ENCODE results near the gene CTNND2.
"Not testable (repeated sequence)": the region's sequence is repeated elsewhere in the genome, so short reads cannot be mapped to it uniquely, and the experiment has no call there.

Gene CTNND2

DNA sequence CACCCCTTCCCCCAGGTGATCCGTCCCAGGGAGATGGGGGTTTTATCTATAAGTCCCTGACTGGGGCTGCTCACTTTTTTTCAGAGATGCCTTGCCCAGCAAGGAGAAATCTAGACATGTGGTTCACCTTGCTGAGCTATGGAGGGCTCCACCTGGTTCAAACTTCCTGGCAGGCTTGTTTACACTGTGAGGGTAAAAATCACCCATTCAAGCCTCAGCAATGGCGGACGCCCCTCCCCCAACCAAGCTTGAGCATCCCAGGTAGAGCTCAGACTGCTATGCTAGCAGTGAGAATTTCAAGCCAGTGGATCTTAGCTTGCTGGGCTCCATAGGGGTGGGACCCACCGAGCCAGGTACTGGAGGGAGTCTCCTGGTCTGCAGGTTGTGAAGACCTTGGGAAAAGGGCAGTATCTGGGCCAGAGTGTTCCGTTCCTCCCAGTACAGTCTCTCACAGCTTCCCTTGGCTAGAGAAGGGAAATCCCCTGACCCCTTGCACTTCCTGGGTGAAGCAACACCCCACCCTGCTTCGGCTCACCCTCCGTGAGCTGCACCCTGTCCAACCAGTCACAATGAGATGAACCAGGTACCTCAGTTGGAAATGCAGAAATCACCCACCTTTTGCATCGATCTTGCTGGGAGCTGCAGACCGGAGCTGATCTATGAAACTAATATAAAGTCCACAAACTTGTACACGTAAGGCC lies 231.7 kb downstream of the CTNND2 start:
- DNase-seq (ENCODE audit: low read depth), result no peak

DNA sequence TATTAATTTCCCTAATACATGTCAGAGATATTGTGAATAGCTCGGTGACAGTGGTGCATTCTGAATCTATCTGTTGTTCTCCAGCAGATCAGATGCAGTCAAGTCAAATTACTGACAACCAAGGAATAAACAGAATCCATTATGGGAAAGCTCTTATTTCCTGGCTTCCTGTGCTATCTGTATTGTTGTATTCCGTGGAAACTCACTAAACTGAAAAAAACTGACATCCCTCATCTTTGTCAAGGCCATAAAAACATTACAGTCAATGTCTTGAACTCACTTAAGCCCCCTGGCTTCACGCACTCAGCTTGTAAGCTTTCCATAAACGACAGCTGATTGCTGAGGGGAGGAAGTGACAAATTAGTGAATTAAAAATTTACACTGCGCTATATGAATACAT lies 245.9 kb downstream of the CTNND2 start:
- no peak for DNase-seq (ENCODE audit: low read depth)

DNA sequence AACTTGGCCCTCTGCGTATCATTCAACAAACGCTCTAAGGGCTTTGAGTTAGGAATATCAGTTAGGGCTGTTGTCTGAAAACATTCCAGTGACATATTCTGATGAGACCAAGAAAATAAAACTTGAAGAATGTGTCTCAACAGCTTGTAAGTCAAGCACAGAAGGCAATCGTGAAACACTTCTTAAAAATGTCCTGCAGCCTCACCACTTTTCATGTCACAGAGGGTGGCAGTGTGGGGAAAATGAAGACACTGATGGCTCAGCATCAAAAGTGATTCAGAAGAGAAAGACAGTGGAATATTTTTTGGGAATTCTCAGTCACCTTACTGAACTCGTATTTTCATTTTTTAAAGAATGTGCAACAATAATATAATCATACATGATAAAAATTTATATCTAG lies 247.3 kb downstream of the CTNND2 start:
- no peak for DNase-seq (ENCODE audit: low read depth)

DNA sequence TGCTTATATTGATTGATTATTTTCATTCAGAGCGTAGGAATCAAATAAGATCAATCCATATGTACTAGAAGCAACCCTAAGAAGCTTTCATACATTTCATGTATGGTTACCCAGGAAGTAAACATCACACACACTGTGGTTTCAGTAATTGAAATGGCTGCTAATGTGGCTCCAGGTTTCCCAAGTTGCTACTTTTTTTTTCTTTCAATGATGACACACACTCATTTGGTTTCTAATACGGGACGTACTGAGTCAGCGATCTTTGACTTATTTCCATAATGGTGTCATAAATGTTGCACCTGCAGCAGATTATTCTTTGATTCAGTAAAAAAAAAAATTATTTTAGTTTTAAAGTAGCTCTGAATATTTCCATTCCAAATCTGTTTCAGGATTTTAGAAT lies 248.6 kb downstream of the CTNND2 start:
- DNase-seq (ENCODE audit: low read depth), result no peak

DNA sequence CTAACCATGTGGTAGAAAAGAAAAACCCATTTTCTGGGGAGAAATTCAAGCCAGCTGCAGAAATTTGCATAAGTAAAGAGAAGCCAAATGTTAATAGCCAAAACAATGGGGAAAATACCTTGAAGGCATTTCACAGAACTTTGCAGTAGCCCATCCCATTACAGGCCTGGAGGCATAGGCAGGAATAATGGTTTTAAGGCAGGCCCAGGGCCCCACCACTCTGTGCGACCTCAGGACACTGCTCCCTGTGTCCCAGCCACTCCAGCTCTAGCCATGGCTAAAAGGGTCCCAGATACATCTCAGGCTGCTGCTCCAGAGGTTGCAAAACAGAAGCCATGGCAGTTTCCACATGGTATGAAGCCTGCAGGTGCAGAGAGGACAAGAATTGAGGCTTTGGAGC lies 253.3 kb downstream of the CTNND2 start:
- no peak for DNase-seq (ENCODE audit: low read depth)

DNA sequence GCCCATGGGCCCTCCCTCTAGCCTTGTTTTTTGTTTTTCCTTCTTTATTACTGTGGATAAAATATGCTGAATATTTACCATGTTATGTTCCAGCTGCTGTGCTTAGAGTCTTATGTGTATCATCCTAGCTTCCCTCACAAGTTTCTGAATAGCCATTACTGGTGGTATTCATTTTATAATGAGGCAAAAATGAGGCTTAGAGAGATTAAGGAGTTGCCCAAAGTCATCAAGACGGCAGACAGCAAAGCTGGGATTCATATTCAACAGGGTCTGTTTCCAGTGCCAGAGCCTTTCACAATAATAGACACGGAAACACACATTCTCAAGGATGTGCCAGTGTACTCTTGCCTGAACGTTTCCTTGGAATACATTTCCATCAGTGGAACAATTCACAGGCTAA lies 258.1 kb downstream of the CTNND2 start:
- no peak for DNase-seq (ENCODE audit: low read depth)

DNA sequence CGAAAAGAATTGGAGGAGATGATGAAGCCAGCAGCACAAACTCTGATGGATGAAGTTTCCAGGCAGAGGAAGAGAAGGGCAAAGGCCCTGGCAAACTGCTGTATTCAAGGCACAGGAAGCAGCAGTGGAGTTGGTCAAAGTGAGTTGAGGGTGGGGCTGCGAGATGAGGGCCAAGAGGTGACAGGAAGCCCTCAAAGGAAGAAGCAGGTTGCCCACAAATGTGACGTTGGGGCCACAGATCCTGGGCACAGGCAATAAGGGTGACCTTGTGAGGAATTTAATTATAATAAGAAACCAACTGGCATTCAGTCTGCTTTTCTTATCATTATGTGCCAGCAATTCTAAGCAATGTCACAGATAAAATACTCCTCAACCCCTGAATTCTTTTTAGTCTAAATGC lies 261.8 kb downstream of the CTNND2 start:
- no peak for DNase-seq (ENCODE audit: low read depth)

DNA sequence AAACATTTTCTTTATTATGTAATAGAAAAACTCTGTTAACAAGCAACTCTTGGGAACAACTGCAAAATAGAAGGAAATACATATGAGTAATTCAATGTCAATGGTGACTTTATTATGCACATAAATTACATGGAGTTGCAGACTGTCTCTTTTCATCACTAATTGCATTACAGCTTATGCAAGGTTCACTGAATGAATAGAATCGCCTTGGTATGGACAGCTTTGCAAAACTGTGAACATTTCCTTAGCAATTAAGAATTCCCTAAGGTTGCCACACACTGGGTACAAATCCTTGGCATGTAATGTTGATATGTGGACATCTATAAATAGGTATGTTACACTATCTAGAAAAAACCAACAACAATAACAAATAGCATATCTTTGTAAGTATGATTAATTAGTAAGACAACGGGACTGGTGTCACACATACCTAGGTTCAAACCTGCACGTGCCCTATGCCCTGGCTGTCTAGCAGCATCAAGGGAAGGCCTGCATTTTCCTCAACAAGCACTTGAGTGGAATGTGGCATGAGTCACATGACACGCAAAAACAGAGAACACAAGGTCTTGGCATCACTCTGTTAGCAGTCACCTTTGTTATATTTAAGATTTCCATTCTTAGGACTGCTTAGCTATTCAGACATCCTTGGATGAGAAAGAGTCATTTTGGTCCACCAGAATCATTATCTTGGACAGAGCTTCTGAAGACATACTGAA lies 263.9 kb downstream of the CTNND2 start:
- no peak for DNase-seq (ENCODE audit: low read depth)

DNA sequence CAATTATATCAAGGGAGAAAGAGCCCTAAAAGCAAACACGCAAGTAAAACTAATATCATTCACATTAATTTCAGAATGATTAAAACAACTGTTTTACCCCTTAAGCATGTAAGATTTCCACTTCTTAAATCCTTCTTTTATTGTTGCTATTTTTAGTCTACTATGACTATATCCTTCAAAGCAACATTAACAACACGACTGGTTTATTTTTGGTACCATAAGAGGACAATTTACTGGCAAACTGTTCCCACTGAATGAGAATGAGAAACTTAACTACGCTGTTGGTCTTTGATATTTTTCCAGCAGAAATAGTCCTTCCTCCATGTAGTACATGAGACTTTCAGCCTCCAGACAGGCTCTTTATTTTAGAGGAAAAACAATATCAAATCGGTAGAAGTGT lies 281.5 kb downstream of the CTNND2 start:
- DNase-seq (ENCODE audit: low read depth), result no peak

DNA sequence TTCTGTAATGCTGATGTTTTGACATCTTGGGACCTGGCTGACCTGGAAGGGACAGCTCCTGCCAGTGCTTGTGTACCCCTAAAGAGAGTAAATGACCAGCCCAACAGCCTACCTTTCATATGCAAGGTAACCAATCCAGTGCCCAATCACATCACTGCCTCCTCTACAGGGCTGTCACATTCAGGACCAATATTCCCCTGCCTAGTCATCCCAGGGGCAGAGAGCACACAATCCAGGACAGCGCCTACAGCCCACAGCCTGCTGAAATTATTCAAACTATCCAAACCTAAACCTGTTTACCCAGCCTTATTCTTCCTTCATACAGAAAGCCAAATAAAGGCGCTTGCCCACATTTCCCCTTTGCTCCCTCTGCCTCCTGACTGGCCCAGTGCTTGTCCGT lies 284.1 kb downstream of the CTNND2 start:
- DNase-seq (ENCODE audit: low read depth), result no peak

DNA sequence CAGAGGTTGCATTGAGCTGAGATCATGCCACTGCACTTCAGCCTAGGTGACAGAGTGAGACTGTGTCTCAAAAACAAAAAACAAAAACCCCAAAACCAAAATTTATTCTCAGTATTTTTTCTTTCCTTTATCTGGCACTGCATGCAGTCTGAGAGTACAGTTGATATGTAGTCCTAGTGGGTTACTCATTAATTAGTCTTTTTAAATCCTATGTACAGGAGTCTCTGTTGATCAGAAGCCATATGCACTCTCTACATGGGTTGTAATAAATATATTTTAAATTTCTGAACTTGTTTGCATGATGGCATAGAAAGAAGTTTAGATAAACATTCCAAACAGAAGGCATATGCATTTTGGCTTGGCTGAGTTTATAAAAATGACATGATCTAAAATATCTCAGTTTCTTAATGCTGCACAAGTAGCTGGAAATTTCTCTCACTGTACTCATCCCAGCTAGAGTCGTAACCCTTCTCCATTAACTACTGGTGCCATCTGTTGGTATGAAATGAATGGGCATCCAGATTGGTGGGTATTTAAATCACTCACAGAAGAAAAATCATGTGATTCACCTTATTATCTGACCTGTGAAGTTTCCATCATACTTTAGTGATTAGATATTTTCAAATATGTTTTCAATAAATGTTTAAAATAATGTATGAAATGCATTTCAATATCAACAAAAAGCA lies 284.8 kb downstream of the CTNND2 start:
- no peak for DNase-seq (ENCODE audit: low read depth)

DNA sequence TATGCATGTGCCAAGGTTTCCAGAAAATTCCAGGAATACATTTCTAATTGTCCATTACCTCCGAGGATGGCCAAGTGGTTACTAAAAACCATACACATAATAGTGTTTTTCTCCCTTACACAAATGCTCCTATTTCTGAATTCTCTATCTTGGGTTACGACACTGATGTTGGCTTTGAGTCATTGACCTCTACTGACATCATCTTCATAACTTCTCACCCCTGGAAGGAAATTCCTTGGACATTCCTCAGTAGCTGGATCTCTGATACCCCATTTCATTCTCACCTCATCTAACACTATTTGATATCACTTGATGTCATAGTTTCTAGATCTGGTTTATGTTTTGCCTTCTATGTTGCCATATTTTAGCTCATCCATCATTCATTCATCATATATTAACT lies 287.2 kb downstream of the CTNND2 start:
- no peak for DNase-seq (ENCODE audit: low read depth)

DNA sequence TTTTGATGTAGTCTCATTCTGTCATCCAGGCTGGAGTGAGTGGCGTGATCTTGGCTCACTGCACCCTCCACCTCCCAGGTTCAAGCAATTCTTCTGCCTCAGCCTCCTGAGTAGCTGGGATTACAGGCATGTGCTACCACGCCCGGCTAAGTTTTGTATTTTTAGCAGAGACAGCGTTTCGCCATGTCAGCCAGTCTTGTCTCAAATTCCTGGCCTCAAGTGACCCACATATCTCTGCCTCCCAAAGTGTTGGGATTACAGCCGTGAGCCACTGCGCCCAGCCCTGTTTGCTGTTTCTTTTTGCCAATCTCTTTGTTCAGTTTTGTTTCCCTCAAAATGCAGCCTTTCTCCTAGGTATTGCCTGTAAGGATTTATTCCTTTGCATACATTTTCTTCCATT lies 287.6 kb downstream of the CTNND2 start:
- DNase-seq (ENCODE audit: low read depth), result not testable (repeated sequence)

DNA sequence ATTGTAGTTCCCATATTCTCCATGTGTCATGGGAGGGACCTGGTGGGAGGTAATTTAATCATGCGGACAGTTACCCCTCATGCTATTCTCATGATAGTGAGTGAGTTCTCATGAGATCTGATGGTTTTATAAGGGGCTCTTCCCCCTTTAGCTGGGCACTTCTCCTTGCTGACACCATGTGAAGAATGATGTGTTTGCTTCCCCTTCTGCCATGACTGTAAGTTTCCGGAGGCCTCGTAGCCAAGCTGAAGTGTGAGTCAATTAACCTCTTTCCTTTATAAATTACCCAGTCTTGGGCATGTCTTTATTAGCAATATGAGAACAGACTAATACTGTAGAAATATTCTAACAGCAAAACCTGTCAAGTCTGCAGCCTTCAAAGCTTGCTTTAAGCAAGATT lies 293.2 kb downstream of the CTNND2 start:
- DNase-seq (ENCODE audit: low read depth), result no peak

DNA sequence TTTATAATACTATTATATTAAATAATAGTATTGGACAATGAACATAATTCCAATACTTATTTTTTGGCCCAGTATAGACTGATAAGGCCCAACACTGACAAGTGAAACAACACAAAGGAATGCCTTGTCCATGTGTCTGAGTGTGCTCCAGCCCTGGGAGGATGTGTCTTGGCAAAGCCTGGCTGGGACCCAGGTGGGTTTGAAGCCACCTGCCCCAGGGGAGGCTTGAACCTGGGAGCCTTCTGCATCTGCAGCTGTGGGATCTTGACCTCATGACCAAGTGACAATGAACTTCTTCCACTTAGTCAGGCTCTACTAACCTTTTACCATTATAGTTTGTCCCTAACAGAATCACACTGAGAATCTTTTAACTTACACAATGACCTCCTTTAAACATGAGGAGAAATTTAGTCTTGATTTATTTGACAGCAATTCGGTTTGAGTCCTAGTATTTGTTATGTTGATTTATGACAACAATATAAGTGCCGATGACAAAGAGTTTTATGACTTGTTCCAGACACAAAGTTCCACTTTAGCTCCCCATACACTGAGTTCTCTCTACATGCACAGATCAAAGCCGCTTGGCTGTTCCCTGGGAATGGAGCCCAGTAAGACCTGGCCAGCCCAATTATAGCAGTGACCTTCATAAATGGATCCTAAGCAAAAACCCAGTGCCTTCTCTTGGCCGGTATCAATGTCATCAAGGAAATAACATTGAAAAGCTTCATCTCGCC lies 294.5 kb downstream of the CTNND2 start:
- DNase-seq (ENCODE audit: low read depth), result no peak

DNA sequence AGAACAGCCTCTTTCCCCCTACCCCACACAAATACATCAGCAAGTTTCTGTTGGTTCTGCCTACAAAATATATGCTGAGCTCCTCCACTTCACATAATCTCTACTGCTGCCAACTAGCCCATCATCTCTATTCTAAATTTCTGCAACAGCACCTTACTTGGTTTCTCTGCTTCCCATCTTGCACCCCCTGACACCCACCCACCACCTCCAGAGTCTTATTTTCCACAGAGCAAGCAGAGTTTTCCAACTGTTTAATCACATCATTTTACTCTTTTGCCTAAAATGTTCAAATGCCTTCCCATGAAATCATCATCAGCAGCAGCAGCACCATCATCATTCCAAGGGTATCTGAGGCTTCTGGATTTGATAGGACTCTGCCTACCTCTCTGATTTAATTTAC lies 295.7 kb downstream of the CTNND2 start:
- no peak for DNase-seq (ENCODE audit: low read depth)

DNA sequence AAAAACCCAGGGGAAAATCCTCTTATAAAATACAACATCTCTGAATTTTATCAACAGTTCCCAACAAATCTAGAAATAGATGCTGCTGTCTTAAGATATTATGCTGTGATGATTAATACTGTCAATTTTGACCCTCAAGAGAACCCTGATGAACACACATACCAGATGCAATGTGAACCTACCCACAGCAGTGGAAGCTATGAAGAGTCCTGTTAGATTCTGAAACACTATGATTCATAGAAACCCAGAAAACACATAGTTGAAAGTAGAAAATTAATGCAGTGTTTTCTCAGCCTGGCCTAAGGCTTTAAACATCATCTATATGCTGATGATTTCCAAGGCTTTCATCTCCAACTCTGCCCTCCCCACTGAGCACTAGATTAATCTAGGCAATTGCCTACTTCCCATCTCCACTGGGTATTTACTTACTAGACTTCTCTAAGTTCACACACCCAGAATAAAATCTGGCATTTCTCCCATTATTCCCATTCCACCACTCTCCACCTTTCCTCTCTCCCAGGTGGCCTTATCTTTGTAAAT lies 296.2 kb downstream of the CTNND2 start:
- DNase-seq (ENCODE audit: low read depth), result no peak

DNA sequence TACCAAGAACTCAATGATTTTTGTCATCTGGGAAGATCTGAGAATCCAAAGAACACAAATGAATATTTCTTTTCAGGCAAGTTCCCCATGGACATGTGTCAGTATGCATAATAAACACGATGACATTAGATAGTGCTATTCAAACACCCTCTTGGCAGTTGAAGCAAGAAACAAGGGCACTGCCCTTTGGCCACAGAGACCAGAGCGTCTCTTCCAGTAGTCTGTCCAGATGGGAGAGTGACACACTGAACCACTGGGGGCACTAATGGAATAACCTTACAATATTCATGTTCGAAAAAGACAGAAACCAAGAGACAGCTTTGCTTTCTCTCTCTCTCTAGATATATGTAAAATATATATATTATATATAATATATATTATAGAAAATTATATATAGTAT lies 301.9 kb downstream of the CTNND2 start:
- no peak for DNase-seq (ENCODE audit: low read depth)

DNA sequence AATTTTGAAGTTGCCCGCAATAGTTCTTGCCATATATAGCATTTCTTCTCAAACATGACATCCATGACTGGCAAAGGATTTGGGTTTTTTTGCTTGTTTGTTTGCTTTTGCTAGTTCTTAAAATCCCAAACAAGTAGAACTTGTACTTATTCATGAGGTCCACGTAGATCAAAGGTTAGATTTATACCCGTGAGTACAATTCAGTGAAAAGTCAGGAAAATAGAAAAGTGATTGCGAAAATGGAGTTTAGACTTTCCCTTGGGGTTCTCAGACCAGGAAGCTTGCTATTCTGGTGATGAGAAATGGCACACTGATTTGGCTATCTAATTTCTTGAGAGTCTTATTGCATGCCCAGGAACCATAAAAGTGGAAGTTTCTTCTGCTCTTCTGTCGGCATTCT lies 304.7 kb downstream of the CTNND2 start:
- no peak for DNase-seq (ENCODE audit: low read depth)

DNA sequence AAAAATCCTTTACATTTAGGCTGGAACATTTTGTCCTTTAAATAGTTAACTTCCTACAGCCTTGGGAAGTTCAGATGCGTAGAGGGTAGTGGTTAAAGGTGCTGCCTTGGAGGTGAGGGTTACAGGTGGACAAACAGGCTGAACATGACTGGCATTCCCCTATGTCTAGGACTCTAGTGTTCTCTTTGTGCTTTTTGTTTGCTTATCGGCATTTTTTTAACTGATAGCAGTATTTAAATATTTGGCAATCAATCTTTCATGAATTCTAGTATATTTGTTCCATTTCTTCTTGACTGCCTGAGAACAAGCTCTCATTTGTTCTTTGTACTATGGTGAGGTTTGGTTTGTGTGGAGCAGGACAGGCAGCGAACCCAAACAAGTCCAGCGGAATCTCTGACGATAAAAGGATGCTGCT lies 307.6 kb downstream of the CTNND2 start:
- no peak for DNase-seq (ENCODE audit: low read depth)

DNA sequence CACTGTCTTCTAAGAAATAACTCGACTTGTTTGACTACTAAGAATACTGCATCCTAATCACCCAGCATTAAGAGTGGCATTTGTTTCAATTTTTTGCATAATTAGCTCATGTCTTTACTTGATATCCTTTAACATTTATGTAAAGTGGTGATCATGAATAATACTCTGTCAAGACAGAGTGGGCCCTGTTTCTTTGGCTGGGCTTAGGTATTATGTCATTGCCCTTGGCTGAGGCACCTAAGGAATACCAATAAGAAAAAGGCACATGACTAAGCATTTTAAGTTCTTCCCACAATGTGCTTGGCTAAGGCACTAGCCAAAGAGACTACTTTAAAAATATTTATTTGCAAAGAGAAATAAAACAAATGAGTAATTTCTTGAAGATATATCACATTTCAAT lies 308.1 kb downstream of the CTNND2 start:
- no peak for DNase-seq (ENCODE audit: low read depth)

DNA sequence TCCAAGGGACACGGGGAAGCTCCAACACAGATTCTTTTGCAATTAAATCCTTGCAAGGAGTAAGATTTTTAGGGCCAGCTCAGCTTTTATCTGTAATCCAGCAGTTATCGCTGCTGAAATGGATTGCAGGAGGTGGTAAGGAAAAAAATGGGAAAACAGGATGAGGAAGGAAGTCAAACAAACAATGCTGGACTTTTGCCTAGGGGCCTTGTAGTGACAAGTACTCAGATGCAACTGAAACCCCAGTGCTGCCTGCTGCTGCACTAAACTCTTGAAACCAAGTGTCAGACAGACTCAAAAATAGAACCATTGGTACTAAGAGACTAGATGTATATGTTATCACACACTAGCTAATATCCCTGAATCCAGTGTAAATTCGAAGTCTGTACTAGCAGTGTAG lies 309.2 kb downstream of the CTNND2 start:
- no peak for DNase-seq (ENCODE audit: low read depth)
